ENCODE results near the gene P2RY2.
"Not testable (repeated sequence)": the region's sequence is repeated elsewhere in the genome, so short reads cannot be mapped to it uniquely, and the experiment has no call there.

P2RY2 gene

DNA sequence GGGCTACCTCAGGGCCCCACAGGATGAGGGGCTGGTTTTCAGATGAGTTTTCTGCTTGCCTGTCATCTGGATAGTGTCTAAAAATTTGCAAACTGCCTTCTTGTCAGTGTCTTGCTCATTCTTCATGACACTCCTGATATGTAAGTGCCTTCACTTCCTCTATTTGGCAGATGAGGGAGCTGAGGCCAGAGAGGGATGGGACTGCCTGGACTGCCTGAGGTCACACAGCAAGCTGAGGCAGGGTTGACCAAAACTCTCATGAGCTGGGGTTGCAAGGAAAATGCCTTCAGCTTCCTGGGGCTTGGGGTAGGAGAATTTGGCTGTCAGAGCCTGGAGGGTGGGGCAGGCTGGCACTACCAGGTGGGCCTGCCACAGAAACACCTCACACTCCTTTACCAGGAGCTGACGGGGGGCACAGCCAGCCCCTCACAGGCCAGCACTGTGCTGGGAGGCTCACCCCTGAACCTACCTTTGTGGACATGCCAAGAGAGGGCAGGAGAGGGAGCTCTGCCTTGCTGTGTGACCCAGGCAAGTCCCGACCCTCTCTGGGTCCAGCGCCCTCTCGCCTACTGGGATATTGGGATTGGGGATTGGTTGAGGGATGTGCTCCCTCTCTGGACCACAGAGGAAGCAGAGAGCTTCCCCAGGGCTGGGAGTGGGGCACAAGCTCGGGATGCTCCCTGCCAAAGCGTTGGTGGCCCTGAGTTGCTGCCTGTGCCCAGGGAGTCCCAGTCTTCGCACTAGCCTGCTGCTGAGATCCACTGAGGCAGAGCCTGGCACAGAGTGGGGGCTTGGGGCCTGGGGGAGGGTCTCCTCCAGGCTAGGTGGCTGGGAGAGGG lies 52.2 kb downstream of the P2RY2 start:
- no peak for DNase-seq

DNA sequence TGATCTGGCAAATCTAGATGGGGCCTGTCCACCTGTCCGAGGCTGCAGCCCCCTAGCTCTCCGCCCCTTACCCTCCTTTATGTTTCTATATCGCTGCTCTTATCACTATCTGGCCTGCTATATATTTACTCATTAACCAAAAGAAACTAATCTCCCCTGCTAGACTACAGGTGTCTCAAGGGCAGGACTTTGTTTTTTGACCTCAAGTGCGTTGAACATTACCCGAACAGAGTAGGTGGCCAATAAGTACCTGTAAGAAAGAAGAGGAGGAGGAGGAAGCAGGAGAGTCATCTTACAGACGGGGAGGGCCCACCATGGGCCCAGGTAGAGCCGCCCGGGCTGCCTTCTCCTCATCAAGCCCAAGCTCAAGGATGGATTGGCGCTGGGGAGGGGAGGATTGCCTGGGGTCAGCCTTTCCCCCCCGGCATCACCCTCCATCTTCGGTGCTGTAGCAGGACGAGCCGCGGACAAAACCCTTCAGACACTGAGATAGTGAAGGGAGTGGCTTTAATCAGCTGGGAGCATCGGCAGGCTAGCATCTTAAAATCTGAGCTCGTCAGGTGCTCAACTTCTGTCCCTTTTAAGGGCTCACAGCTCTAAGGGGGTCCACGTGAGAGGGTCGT lies 52.9 kb downstream of the P2RY2 start:
- DNase-seq, result no peak

DNA sequence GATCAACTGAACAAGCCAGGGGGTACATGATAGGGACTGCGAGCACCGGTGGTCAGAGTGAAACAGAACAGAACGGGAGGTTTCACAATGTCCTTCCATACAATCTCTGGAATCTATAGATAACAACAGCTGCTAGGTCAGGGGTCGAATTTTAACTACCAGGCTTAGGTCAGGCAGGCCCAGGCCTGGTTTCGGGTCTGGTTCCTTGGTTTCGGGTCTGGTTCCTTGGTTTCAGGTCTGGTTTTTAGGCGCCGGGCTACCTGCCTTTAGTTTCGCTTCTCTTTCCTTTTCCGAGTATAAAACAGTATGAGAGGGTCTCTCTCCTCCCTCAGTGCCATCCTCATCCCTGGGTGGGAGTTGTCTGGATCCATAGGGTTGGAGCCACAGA lies 53.4 kb downstream of the P2RY2 start:
- DNase-seq, result not testable (repeated sequence)

DNA sequence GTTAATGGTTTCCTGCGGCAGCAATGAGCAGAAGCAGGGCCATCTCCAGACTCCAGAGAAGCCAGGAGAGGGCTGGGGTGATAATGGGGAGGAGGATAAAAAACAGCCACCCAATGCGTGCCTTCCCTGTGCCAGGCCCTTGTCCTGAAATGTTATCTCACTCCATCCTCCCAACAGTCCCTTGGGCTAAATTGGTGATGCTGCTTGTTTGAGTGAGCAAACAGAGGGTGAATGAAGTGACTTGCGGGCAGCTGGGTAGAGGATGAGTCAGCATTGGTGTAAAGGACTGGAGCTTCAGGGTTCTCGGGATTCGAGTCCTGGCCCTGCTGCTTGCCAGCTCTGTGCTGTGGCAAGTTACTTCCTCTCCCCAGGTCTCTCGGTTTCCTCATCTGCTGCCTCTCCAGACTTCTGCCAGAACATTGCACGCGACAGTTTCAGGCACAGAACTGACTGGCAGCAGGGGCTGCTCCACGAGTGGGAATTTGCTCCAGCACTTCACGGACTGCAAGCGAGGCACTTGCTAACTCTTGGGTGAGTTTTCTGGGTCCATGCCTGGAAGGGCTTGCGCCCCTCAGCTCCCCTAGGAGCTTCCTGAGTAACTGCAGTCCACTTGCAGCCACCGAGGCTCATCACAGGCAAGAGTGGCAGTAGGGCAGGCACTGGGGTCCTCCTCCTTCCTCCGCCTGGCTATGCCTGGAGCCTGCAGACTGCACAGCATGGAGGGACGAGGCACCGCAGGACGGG lies 54.0 kb downstream of the P2RY2 start, which contains the start of gene P2RY6:
Gene P2RY6, plus strand, starts transcription at position 403 of the 744 bp plus-strand sequence. CDS start 24,181 bp downstream, outside the sequence.
- no peak for DNase-seq

DNA sequence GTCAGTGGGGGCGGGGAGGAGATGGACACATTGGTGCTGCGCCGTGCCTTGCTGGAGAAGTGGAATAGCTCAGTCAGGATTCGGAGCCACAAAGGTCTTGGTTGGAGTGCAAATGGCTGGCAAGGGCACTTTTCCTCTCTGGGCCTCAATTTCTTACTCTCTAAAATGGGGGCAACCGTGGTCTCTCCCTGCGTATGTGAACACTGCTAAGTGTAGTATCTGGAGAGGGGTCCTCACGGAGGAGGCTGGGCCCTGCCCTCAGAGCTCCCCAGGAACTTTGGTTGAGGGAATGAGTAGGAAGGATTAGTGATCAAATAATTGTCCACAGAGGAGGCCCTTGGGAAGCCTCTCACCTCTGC lies 54.6 kb downstream of the P2RY2 start:
- no peak for DNase-seq

DNA sequence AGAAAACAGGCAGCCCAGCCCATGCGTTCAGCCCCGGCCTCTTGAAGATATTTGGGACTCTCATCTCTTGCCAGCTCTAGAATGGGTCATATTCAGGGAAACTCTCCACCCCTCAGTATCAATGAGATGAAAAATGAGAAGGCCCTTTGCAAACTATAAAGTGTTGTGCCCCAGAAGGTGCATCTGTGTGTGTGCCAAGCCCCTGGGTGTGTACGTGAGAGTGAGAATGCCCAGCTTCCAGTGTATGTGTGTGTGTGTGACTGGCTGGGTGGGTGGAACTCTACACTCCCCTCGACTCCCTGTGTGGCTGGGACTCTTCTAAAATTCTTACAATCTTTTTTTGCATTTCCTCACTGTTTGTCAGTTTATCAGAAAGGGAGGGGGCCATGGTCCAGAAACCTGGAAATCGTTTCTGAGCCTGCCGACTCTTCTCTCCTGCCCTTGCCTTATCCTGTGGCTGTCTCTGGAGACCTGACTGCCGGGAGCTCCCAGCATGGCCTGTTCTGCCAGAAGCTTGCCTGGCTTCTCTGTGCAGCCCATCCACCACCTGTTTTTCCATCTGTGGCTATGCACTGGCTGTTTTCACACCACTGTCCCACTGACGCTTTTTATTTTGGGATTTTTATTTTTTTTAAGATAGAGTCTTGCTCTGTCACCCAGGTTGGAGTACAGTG lies 55.3 kb downstream of the P2RY2 start:
- DNase-seq, result no peak

DNA sequence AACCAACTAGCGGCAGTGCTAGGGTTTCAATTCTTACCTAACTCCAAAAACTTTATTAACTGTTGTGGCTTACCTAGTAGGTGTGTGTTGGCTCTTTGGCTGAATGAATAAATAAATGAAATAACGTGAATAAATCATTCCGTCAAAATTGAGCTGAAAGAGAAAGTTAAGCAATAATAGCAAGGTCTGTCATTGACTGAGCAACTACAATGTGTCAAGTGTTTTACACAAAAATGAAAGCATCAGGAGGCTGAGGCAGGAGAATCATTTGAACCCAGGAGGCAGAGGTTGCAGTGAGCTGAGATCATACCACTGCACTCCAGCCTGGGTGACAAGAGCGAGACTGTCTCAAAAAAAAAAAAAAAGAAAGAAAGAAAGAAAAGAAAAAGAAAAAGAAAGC lies 56.1 kb downstream of the P2RY2 start:
- not testable (repeated sequence) for DNase-seq

DNA sequence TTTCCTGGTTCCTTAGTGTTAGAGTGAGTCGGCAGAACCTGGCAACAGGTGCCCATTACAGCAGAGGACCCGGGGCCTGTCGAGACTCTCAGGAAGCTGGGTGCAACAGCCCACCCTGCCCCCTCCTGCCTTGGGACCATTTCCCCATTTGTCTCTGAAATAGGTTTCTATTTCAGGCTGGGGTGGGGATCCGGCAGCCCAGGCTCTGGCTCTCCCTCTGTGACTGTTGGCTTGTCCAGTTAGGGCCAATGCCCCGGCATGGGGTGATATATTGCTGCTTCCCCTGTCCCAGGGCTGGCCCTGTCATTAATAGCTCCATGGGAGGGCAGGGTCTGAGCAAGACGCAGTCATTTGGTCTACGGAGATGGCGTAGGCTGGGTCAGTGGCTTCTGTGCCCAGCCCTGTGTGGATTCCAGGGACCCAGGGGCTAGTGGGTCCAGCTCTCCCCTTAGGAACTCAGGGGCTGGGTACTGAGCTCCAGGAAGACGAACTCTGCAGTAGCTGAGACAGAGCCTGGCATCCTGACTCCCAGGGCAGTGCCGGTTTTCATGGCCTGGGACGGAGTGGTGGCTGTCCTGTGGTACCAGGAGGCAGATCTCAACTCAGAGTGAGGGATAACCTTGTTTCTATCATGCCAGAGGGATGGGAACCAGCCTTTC lies 56.8 kb downstream of the P2RY2 start:
- no peak for DNase-seq

DNA sequence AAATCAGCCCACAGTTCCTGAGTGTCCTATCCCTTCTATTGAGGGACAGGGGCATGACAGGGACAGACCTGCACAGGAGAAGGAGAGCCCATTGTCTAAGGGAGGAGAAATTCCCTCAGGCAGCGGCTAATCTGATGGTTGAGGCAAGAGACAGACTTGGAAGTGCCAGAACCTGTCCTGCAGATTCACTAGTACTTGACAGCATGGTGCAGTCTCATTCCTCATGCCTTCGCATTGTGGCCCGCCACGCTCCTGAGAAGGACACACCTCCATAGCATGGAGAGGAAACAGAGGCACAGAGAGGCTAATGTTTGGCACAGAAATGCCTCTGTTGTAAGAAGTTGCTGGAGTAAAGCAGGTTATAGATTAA lies 57.3 kb downstream of the P2RY2 start:
- DNase-seq, result no peak

DNA sequence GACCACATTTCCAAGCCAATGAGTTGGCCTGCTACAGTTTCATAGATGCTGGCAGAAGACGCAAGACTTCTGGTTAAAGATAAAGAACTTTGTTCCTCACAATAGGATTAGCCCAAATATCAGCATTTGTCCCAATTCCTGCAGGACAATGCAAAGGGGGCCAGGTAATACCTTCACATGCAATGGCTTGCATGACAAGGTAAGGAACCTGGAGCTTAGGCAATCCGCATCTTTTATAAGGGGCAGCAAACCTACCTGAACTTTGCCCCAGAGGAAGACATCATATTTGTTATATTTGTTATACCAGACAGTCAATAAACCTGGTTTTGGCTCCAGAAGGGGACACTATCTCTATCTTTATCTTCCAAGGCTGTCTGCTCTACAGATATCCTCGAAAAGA lies 59.4 kb downstream of the P2RY2 start:
- DNase-seq, result no peak

DNA sequence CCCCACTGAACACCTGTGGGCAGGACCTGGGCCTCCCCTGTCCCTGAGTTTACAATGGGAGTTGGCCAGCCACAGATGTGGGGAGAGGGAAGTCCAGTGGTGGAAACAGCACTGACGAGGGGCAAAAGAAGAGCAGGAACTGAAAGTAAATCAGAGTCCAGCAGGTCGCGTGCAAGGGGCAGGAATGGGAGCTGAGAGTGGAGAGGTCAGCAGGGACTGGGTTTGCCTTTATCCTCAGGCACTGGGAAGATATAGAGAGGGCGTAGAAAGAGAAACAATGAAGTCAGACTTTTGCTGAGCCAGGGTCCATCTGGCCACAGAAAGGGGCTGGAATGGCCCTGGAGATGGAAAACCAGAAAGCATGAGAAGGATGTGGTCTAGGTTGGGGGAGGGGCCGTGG lies 62.5 kb downstream of the P2RY2 start:
- no peak for DNase-seq

DNA sequence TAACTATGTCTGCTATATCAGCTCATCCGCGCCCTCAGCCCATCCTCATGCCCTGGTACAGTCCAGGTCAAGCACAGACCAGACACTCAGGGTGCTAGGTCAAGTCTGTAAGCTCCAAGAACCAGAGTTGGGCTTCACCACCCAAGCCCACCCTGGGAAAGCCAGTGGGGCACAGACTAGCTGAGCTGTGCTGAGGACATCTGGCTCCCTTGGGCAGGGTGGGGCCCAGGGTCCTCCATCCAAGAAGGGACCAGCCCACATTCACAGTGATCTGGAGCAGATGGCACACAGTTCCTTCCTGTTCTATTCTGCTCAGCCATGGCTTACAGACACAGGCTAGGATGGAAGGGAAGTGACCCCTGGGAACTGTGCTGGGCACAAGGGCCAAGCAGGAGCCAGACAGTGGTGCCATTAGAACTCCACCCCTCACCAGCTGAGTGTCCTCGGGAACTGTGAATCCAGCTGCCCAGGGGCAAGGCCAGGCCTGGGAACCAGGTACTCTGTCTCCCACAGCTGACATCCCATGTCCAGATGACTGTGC lies 63.2 kb downstream of the P2RY2 start:
- DNase-seq, result no peak

DNA sequence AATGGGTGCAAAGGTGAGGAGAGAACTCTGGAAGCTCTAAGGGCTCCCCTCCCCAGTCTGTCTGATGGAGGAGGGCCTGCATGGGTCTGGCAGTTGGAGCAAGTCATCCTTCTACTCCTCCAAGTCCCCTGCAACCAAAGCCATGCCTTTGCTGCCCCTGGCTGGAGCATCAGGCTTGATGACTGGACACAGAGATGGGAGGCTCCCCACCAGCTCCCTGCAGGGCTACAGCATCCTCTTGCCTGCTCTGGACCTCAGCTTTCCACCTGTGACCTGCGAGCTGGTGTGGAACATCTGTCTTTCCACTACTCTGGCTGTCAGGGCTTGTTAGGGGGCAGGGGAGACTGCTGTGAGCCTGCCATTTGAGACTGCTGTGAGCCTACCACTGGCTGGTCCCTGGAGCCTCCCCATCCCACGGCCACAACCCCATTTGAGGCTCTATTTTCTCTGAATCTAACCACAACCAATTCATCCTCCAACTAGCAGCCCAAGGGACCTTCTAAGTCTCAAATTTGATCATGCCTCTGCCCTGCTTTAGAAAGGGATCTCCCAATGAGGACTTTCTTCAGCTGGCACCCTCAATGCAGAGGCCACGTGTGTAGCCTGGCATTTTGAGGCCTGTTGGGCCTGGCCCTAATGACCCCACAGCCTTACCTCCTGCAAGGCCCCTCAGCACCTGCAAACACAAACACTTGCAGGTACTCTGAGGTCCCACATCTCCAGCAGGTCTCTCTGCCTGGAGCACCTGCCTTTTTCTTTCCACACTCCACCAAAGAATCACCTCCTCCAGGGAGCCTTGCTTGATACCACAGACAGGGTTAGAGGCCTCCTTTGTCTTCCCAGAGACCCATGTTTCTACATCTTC lies 63.9 kb downstream of the P2RY2 start:
- DNase-seq, result no peak

DNA sequence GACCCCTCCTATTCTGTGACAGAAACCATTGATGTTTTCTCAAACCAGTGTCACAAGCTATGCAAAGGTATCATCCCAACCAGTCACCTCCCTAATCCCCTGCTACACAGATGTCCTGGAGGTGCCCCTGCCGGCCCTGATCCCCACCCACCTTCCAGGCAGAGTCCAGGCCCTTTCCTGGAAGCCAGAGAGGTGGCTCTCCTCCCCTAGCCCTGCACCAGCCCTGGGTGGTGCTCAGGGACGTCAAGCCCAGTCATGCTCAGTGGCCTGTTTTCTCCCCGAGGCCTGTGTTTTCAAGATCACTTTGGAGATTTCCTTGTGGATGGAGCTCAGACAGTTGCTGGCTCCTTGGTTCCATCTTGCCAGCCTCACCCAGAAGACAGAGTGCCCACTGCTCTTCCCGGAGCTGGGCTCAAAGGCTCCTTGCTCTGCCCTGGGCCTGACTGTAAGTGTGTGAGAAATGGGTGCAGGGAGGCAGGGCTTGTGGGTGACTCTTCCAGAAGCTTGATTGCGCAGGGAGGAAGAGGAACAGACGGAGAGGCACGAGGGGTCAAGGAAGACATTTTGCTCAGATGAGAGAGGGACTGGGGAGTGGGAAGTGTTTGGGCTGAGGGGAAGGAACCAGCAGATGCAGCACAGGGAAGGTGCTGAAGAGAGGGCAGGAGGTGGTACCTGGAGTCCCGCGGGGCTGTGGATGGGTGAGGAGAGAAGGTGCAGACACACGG lies 65.4 kb downstream of the P2RY2 start:
- no peak for DNase-seq

DNA sequence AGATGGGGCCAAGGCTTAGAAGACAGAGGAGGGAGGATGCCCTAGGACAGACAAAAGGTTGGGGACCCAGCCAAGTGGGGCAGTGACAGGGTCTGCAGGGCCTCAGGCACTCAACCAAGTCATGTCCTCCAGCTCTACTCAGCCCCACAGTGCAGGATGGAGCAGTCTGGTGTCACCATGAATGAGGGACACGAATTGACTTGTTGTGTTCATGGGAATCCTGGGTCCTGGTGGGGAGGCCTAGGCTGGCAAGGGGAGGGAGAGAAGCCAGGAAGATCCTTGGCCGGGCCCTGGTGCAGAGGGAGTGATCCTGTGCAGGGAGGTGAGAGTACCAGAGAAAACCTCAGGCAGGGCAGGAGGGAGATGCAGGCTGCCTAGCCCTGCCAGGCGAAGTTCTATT lies 66.0 kb downstream of the P2RY2 start:
- no peak for DNase-seq

DNA sequence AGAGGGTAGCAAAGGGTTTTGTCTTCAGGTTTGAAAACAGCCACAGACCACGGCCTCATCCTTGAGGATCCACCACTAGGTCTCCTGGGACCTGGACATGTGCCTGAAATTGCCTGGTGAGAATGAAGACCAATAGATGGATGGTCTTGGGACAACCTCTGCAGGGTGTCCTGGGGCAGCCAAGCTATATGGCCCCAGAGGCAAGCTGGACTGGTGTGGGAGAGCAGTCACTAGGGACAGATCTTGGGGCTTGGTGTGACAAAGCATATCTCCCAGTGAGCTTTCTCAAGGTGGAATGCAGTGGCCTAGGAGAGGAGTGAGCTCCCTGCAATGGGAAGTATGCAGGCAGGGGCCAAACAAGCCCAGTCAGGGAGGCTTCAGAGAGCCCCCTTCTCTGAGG lies 67.6 kb downstream of the P2RY2 start:
- no peak for DNase-seq

All from DMS79 treated with DMSO at 0.1 percent for 48 hours (cell line).